HepG2 (cell line): ENCODE data around the gene BABAM2. TPM values are rescaled to one million over a fixed set of nuclear protein-coding genes. Genes with fewer than 3 reads are reported as not detected.

Source experiments
- ATAC-seq: fragments of 200-7000 bp; cut with Tn5 transposase; 3 replicates; pipeline ENCODE4 v1.9.1; 2020; ENCODE audit warnings: mild to moderate bottlenecking, moderate library complexity
- BruUV-seq: library from RNA; stranded (reverse); fragments of 400-500 nt; replicated peaks from 2 replicates; lab custom pipeline; 2021; lab: Mats Ljungman, UMichigan
- CTCF ChIA-PET: fragments of 300-600 bp; formaldehyde crosslinking; extraction: SDS; loops from one replicate; lab custom pipeline; 2021; ENCODE audit warnings: low total read pairs, inconsistent platforms, low intra/inter-chr PET ratio; lab: Yijun Ruan, JAX
- POLR2A ChIA-PET: fragments of 350-600 bp; sonication (Branson Sonifier 250); formaldehyde crosslinking; loops from one replicate; lab custom pipeline; 2020; ENCODE audit warnings: antibody characterized with exemption, inconsistent platforms; lab: Yijun Ruan, JAX
- DNase-seq: peaks from one replicate; pipeline ENCODE4 v3.0.0-alpha.2; 2015; ENCODE audit warnings: low spot score
- FAIRE-seq: peaks from 3 replicates; lab custom pipeline; 2011; peaks lifted over from hg19 to GRCh38; lab: Jason Lieb, UNC
- H2AFZ ChIP-seq: one replicate; pipeline ENCODE4 v1.6.1; 2011; ENCODE audit warnings: low read length, inconsistent platforms
- H3K27ac ChIP-seq: fragments of 300-600 bp; 3 replicates; pipeline ENCODE4 v1.8.0; 2011; ENCODE audit warnings: mixed run types, mild to moderate bottlenecking, mixed read lengths, low read length, inconsistent platforms; ENCODE audit not compliant: insufficient read depth; ENCODE audit errors: extremely low read length
- H3K27me3 ChIP-seq, 2 experiments: fragments of 200-600 bp in 1 of 2; 2 replicates in 1 of 2; 3 replicates in 1 of 2; pipeline versions ENCODE4 v1.6.0 to v1.8.0; 2011; ENCODE audit warnings: low read length in 2 of 2, mild to moderate bottlenecking in 2 of 2, moderate library complexity in 2 of 2, inconsistent platforms in 1 of 2; ENCODE audit not compliant: insufficient read depth in 2 of 2, control insufficient read depth in 1 of 2
- H3K36me3 ChIP-seq, 2 experiments: fragments of 200-600 bp in 1 of 2; replicated peaks in 1 of 2; 2 replicates in 1 of 2; 3 replicates in 1 of 2; pipeline versions ENCODE4 v1.5.1 to v1.8.0; 2011; ENCODE audit warnings: low read length in 2 of 2, inconsistent platforms in 1 of 2; ENCODE audit not compliant: insufficient read depth in 2 of 2, control insufficient read depth in 1 of 2
- H3K4me1 ChIP-seq: 2 replicates; pipeline ENCODE4 v1.5.1; 2012; ENCODE audit warnings: low read length, inconsistent platforms; ENCODE audit not compliant: insufficient read depth
- H3K4me2 ChIP-seq: 2 replicates; pipeline ENCODE4 v1.6.0; 2011; ENCODE audit warnings: low read depth, low read length, inconsistent platforms
- H3K4me3 ChIP-seq, 3 experiments: fragments of 200-600 bp in 1 of 3; sonication (generic), shearing (Covaris generic) in 1 of 3; replicated peaks in 1 of 3; 2 replicates each; pipeline ENCODE4 v1.5.1; 2011 to 2016; ENCODE audit warnings: low read length in 3 of 3, inconsistent platforms in 2 of 3, low read depth in 2 of 3, mild to moderate bottlenecking in 2 of 3, control low read depth in 1 of 3, mixed read lengths in 1 of 3; ENCODE audit not compliant: insufficient read depth in 1 of 3
- H3K79me2 ChIP-seq: one replicate; pipeline ENCODE4 v1.6.1; 2011; ENCODE audit warnings: low read length, inconsistent platforms; ENCODE audit not compliant: insufficient read depth
- H3K9ac ChIP-seq: 2 replicates; pipeline ENCODE4 v1.6.0; 2011; ENCODE audit warnings: mild to moderate bottlenecking, low read depth, low read length, inconsistent platforms; ENCODE audit not compliant: insufficient read depth
- H3K9me3 ChIP-seq: 2 replicates; pipeline ENCODE4 v1.5.1; 2012; ENCODE audit warnings: mild to moderate bottlenecking, low read length
- H4K20me1 ChIP-seq: 2 replicates; pipeline ENCODE4 v1.6.0; 2011; ENCODE audit warnings: inconsistent platforms, mild to moderate bottlenecking, low read length, moderate library complexity; ENCODE audit not compliant: insufficient read depth
- BCL6 ChIP-seq: IDR thresholded peaks from 2 replicates; pipeline ENCODE4 v1.6.1; 2016; ENCODE audit warnings: missing genetic modification reagents, missing compliant biosample characterization
- CSRNP2 ChIP-seq: sonication (generic); formaldehyde crosslinking; conservative IDR thresholded peaks from 2 replicates; pipeline ENCODE4 v1.8.0; 2022; ENCODE audit warnings: low read depth, missing genetic modification reagents
- DNMT3B ChIP-seq: conservative IDR thresholded peaks from 2 replicates; pipeline ENCODE4 v1.6.1; 2016; ENCODE audit warnings: missing biosample characterization, control low read depth
- E2F2 ChIP-seq: sonication (generic); formaldehyde crosslinking; IDR thresholded peaks from 2 replicates; pipeline ENCODE4 v1.4.0; 2020; ENCODE audit warnings: missing genetic modification reagents, borderline replicate concordance
- HNRNPUL1 ChIP-seq: fragments of 200-400 bp; formaldehyde crosslinking; IDR thresholded peaks from 2 replicates; pipeline ENCODE4 v1.6.1; 2017; ENCODE audit warnings: low read depth, mild to moderate bottlenecking, low read length, moderate library complexity
- SETDB1 ChIP-seq: sonication (generic); formaldehyde crosslinking; IDR thresholded peaks from 2 replicates; pipeline ENCODE4 v1.5.1; 2020; ENCODE audit warnings: missing genetic modification reagents, mild to moderate bottlenecking, borderline replicate concordance
- U2AF2 ChIP-seq: fragments of 200-400 bp; formaldehyde crosslinking; IDR thresholded peaks from 2 replicates; pipeline ENCODE4 v1.6.1; 2017; ENCODE audit warnings: low read depth, mild to moderate bottlenecking, low read length
- ZNF207 ChIP-seq: fragments of 450-650 bp; IDR thresholded peaks from 2 replicates; pipeline ENCODE4 v1.6.1; 2016; ENCODE audit warnings: antibody characterized with exemption, borderline replicate concordance
- WGBS: methylation state at CpG from one replicate; pipeline ENCODE4 v1.1.6; 2017; ENCODE audit warnings: low lambda C conversion rate; 5-methylcytosine and 5-hydroxymethylcytosine counted together
- in situ Hi-C: cut with HindIII; loops from 2 replicates; pipeline ENCODE4 v1.10.0; 2017; ENCODE audit warnings: low pct_unique_long_range_greater_than_20kb; ENCODE audit not compliant: extremely low pct_ligation_motif_present
- intact Hi-C: fragments of 100-400 bp; cut with micrococcal nuclease; formaldehyde crosslinking; loops from one replicate; pipeline ENCODE4 v1.10.0; 2022; ENCODE audit not compliant: unreplicated experiment
- polyA plus RNA-seq, 8 experiments: library from polyadenylated mRNA; depleted of rRNA in 3 of 8; stranded (reverse) in 7 of 8; unstranded in 1 of 8; fragments of >200 nt; fragmentation: Illumina TruSeq in 4 of 8; extraction: Trizol in 4 of 8; gene quantifications; 2 replicates each; pipeline versions ENCODE4 v1.2.1 to v1.2.3, GENCODE V29; 2011 to 2016; ENCODE audit warnings: low read depth in 4 of 8, missing spikeins in 1 of 8, mixed read lengths in 1 of 8; ENCODE audit not compliant: insufficient read depth in 1 of 8
- total RNA-seq, 5 experiments: library from RNA; depleted of rRNA; stranded (reverse); fragments of >200 nt; fragmentation: Illumina TruSeq; extraction: Trizol; gene quantifications; 2 replicates each; pipeline ENCODE4 v1.2.3, GENCODE V29; 2016; ENCODE audit warnings: low read depth in 1 of 5
- TF ChIP-seq, protein P1 (sequence below): IDR thresholded peaks from 2 replicates; pipeline ENCODE4 v1.6.1; 2016; ENCODE audit warnings: missing compliant biosample characterization, missing genetic modification reagents, borderline replicate concordance
- TF ChIP-seq, protein P2 (sequence below): fragments of 450-650 bp; IDR thresholded peaks from 2 replicates; pipeline ENCODE4 v1.6.1; 2016

BABAM2 gene
- total and polyA plus RNA-seq, 2 of the 13 experiments (the other 11 are each of a cell fraction or from before 2014, with no cell fraction given): 24.9 to 28.0 TPM

- no peak overlapping the region for H3K4me3 ChIP-seq
- intact Hi-C loops: no loop called here
- CTCF ChIA-PET: no interaction called here
- H3K4me2 ChIP-seq: no peak overlapping the region
- H3K27ac ChIP-seq: no peak overlapping the region
- no peaks in the 10 kb centered on the region for H3K36me3 ChIP-seq
- no peak for ATAC-seq
- no peaks in the 10 kb centered on the region for H3K79me2 ChIP-seq
- H4K20me1 ChIP-seq: no peaks in the 10 kb centered on the region
- H3K9ac ChIP-seq: no peak overlapping the region
- H3K27me3 ChIP-seq: no peaks in the 10 kb centered on the region
- POLR2A ChIA-PET: interaction anchor here (0.8 kb wide), 1 partner anchor 18 kb away, joined by 3 read pairs; no protein-coding TSS in a partner anchor
- in situ Hi-C loops: no loop called here
- DNase-seq: no peak
- no peaks in the 10 kb centered on the region for H3K4me1 ChIP-seq
- FAIRE-seq: no peak
- no TSS peak for BruUV-seq
- no peak overlapping the region for H2AFZ ChIP-seq
- 95% methylated on average over 4 of the region's 4 CpGs for WGBS
- TF ChIP-seq CSRNP2 (CRISPR knock-in tag) (no peak), DNMT3B (no peak), U2AF2 (no peak), E2F2 (no peak), SETDB1 (CRISPR knock-in tag) (no peak), HNRNPUL1 (no peak), BCL6 (CRISPR knock-in tag) (no peak), ZNF207 (no peak)
- TF ChIP-seq, protein P1, sequence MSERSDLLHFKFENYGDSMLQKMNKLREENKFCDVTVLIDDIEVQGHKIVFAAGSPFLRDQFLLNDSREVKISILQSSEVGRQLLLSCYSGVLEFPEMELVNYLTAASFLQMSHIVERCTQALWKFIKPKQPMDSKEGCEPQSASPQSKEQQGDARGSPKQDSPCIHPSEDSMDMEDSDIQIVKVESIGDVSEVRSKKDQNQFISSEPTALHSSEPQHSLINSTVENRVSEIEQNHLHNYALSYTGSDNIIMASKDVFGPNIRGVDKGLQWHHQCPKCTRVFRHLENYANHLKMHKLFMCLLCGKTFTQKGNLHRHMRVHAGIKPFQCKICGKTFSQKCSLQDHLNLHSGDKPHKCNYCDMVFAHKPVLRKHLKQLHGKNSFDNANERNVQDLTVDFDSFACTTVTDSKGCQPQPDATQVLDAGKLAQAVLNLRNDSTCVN (CRISPR knock-in tag): no peak
- TF ChIP-seq, protein P2, sequence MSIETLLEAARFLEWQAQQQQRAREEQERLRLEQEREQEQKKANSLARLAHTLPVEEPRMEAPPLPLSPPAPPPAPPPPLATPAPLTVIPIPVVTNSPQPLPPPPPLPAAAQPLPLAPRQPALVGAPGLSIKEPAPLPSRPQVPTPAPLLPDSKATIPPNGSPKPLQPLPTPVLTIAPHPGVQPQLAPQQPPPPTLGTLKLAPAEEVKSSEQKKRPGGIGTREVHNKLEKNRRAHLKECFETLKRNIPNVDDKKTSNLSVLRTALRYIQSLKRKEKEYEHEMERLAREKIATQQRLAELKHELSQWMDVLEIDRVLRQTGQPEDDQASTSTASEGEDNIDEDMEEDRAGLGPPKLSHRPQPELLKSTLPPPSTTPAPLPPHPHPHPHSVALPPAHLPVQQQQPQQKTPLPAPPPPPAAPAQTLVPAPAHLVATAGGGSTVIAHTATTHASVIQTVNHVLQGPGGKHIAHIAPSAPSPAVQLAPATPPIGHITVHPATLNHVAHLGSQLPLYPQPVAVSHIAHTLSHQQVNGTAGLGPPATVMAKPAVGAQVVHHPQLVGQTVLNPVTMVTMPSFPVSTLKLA: no peak
- H3K9me3 ChIP-seq: no peaks in the 10 kb centered on the region
Measured at GRCh38 chr2:28098501-28099225, 208.1 kb downstream of the BABAM2 start.
